ENCODE results near the gene NFATC1. TPM values are rescaled to one million over a fixed set of nuclear protein-coding genes. Genes with fewer than 3 reads are reported as not detected.

NFATC1 gene
- total and polyA plus RNA-seq, 9 donors, result 8.4 to 28.3 (median 12.2) TPM

DNA sequence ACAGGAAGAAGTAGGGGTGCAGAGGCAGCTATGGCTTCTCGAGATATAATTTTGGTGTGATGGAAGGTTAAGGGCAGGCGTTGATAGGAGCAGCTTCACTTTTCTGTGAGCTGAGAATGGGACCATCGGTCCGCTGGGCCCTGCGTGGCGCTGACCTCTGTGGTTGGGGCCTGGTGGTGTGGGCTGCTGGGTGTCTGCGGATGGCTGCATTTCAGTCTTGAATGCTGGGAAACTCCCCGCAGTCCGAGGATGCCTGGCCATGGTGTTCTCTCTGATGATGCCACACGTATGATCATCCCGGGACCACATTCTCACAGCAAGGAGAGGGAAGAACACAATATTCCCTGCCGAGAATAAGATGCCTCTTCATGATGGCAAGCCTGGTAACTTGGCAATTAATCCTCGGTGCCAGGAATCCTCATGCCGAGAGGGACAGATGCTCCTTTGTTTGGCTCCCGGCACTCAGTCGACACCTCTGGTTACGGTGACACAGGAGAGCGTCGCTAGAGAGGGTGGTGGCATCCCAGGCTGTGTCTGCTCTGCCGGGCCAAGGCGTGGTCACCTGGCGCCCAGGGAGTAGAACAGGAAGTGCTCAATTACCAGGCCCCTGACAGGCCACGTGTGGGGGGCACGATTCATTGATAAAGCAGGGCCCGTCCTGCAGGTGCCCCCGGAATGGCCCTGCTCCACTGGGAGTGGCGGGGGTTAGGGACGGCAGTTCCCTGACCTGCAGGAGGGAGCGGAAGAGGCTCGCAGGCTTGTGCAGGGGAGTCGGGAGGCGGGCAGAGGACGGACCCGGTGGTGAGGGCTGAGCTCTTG lies 164.5 kb downstream of the NFATC1 start:
- TF ChIP-seq, protein P1, sequence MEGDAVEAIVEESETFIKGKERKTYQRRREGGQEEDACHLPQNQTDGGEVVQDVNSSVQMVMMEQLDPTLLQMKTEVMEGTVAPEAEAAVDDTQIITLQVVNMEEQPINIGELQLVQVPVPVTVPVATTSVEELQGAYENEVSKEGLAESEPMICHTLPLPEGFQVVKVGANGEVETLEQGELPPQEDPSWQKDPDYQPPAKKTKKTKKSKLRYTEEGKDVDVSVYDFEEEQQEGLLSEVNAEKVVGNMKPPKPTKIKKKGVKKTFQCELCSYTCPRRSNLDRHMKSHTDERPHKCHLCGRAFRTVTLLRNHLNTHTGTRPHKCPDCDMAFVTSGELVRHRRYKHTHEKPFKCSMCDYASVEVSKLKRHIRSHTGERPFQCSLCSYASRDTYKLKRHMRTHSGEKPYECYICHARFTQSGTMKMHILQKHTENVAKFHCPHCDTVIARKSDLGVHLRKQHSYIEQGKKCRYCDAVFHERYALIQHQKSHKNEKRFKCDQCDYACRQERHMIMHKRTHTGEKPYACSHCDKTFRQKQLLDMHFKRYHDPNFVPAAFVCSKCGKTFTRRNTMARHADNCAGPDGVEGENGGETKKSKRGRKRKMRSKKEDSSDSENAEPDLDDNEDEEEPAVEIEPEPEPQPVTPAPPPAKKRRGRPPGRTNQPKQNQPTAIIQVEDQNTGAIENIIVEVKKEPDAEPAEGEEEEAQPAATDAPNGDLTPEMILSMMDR (IDR thresholded peaks at IDR 0.05), result no peak
- TF ChIP-seq POLR2A (IDR thresholded peaks at IDR 0.05) (no peak), EP300 (IDR thresholded peaks at IDR 0.05) (no peak)
- Histone ChIP-seq H3K36me3 (no peaks in the 10 kb centered on the region), H3K27ac (no peak overlapping the region), H3K27me3 (no peaks in the 10 kb centered on the region), H3K9me3 (no peaks in the 10 kb centered on the region), H3K4me1 (ENCODE audit: insufficient read depth) (no peaks in the 10 kb centered on the region), H3K4me3 (no peak overlapping the region)
- intact Hi-C loops (cut with DNase I), result no loop called here
- WGBS, 3 donors, result 87 to 90% (median 88%) methylated on average over 34 of the region's 34 CpGs
- DNase-seq, result peak in 3 of 5 donors; percentile 4 to 16 (median 6)

DNA sequence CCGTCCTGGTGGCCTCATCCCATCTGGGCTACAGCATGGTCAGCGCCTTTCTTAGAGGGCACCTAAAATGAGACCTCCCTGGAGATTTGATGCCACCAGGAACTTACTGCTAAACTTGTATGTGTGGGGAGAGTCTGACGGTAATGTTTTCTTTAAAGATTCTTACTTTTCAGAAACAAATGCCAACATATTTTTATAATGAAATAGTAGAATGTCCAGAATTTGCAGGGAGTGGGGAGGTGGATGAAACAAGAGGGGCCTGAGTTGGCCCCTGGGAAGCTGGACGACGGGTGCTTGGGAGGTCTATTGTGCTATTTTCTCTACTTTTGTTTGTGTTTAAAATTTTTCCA lies 165.1 kb downstream of the NFATC1 start:
- intact Hi-C loops (cut with DNase I), result no loop called here
- Histone ChIP-seq H3K27me3 (no peaks in the 10 kb centered on the region), H3K27ac (no peak overlapping the region), H3K4me1 (ENCODE audit: insufficient read depth) (no peaks in the 10 kb centered on the region), H3K9me3 (no peaks in the 10 kb centered on the region), H3K36me3 (no peaks in the 10 kb centered on the region), H3K4me3 (no peak overlapping the region)
- WGBS, 3 donors, result 54 to 57% (median 55%) methylated on average over 5 of the region's 5 CpGs
- DNase-seq, result no peak
- TF ChIP-seq, protein P1 (IDR thresholded peaks at IDR 0.05), result no peak
- TF ChIP-seq EP300 (IDR thresholded peaks at IDR 0.05), result no peak
- no peak for TF ChIP-seq POLR2A (IDR thresholded peaks at IDR 0.05)

DNA sequence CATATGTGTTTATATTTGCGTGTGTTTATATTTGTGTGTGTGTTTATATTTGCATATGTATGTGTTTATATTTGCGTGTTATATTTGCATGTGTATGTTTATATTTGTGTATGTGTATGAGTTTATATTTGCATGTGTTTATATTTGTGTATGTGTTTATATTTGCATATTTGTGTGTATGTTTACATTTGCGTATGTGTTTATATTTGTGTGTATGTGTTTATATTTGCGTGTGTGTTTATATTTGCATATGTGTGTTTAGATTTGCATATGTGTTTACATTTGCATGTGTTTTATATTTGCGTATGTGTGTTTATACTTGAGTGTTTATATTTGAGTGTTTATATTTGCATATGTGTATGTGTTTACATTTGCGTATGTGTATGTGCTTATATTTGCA lies 168.2 kb downstream of the NFATC1 start:
- DNase-seq, result no peak
- H3K27ac ChIP-seq, result no peak overlapping the region
- H3K36me3 ChIP-seq, result no peaks in the 10 kb centered on the region
- peaks cover 2% of the 10 kb centered on the region for H3K4me1 ChIP-seq (ENCODE audit: insufficient read depth)
- WGBS, 3 donors, result 85 to 90% (median 87%) methylated on average over 6 of the region's 6 CpGs
- no peaks in the 10 kb centered on the region for H3K27me3 ChIP-seq
- H3K9me3 ChIP-seq, result no peaks in the 10 kb centered on the region
- TF ChIP-seq EP300 (IDR thresholded peaks at IDR 0.05) (no peak), POLR2A (IDR thresholded peaks at IDR 0.05) (no peak)
- TF ChIP-seq, protein P1 (IDR thresholded peaks at IDR 0.05), result no peak
- H3K4me3 ChIP-seq, result no peak overlapping the region
- intact Hi-C loops (cut with DNase I), result no loop called here

GRCh38 chr18:79564441-79564840 lies 168.7 kb downstream of the NFATC1 start:
- H3K4me3 ChIP-seq, result no peak overlapping the region
- intact Hi-C loops (cut with DNase I), result no loop called here
- 74 to 85% (median 84%) methylated on average over 6 of the region's 6 CpGs for WGBS, 3 donors
- H3K4me1 ChIP-seq (ENCODE audit: insufficient read depth), result peaks cover 2% of the 10 kb centered on the region
- DNase-seq, result no peak
- no peaks in the 10 kb centered on the region for H3K9me3 ChIP-seq
- H3K27ac ChIP-seq, result no peak overlapping the region
- no peaks in the 10 kb centered on the region for H3K27me3 ChIP-seq
- no peak for TF ChIP-seq POLR2A (IDR thresholded peaks at IDR 0.05)
- TF ChIP-seq, protein P1 (IDR thresholded peaks at IDR 0.05), result no peak
- TF ChIP-seq EP300 (IDR thresholded peaks at IDR 0.05), result no peak
- H3K36me3 ChIP-seq, result no peaks in the 10 kb centered on the region

Data from ovary (tissue), 9 donors.